ENCODE data around the gene CAMK4. TPM values are rescaled to one million over a fixed set of nuclear protein-coding genes. Genes with fewer than 3 reads are reported as not detected.

The CAMK4 gene
- total RNA-seq, 1 experiment from 2014 or later = 10.2 TPM

GRCh38 chr5:111337688-111338087 is 113.5 kb downstream of the CAMK4 start:
- ATAC-seq (no peak), DNase-seq (ENCODE audit: low read depth, low spot score) (no peak)
- ChIA-PET RAD21 (ENCODE audit: low non-redundant PET in 1 of 2, low total read pairs in 2 of 2, uncharacterized antibody in 2 of 2, unreplicated experiment in 2 of 2) (no interaction called here), POLR2A (no interaction called here), CTCF (no interaction called here)
- Histone ChIP-seq H3K36me3 (ENCODE audit: control insufficient read depth in 1 of 2, insufficient read depth in 2 of 2, low read length in 2 of 2) (no peaks in the 10 kb centered on the region), H3K9ac (ENCODE audit: low read length) (no peak overlapping the region), H3K79me2 (ENCODE audit: insufficient read depth, low read length) (no peaks in the 10 kb centered on the region; the same call in 1 of the 2 replicates), H4K20me1 (ENCODE audit: insufficient read depth) (no peaks in the 10 kb centered on the region; the same call in 1 of the 2 replicates), H3K4me2 (ENCODE audit: low read length) (no peak overlapping the region), H3K4me1 (ENCODE audit: control insufficient read depth in 1 of 2, insufficient read depth in 2 of 2, low read length in 2 of 2) (no peaks in the 10 kb centered on the region), H3K4me3 (replicated peaks in 1 of 2; ENCODE audit: low read depth in 1 of 2, low read length in 2 of 2) (no peak overlapping the region), H3K9me2 (ENCODE audit: insufficient read depth) (no peaks in the 10 kb centered on the region), H2AFZ (ENCODE audit: low read depth, low read length, poor library complexity, severe bottlenecking) (no peak overlapping the region), H3K27me3 (ENCODE audit: insufficient read depth, low read length) (no peaks in the 10 kb centered on the region), H3K9me3 (ENCODE audit: control insufficient read depth in 1 of 2, insufficient read depth in 1 of 2, low read depth in 1 of 2, low read length in 2 of 2) (no peaks in the 10 kb centered on the region), H3K27ac (ENCODE audit: low read depth, low read length) (no peak overlapping the region)
- TF ChIP-seq SIN3A (IDR thresholded peaks at IDR 0.05; ENCODE audit: low read depth) (no peak), RAD21 (IDR thresholded peaks at IDR 0.05; ENCODE audit: low read depth) (no peak), CBX3 (IDR thresholded peaks at IDR 0.05; ENCODE audit: low read depth) (no peak), REST (IDR thresholded peaks at IDR 0.05; ENCODE audit: low read depth) (no peak), POLR2AphosphoS5 (IDR thresholded peaks at IDR 0.05; ENCODE audit: low read depth, low read length) (no peak), CEBPB (IDR thresholded peaks at IDR 0.05; ENCODE audit: low read depth) (no peak), MAX (IDR thresholded peaks at IDR 0.05) (no peak), ZBTB33 (IDR thresholded peaks at IDR 0.05; ENCODE audit: extremely low read depth, insufficient replicate concordance, low read length) (no peak), YY1 (IDR thresholded peaks at IDR 0.05; ENCODE audit: extremely low read depth, insufficient replicate concordance, low read depth, low read length) (no peak), EGR1 (IDR thresholded peaks at IDR 0.05; ENCODE audit: low read depth) (no peak), FOSL1 (IDR thresholded peaks at IDR 0.05; ENCODE audit: low read depth) (no peak), ZFX (IDR thresholded peaks at IDR 0.05) (no peak), JUND (IDR thresholded peaks at IDR 0.05) (no peak), ATF3 (IDR thresholded peaks at IDR 0.05) (no peak), POLR2A (IDR thresholded peaks at IDR 0.05; ENCODE audit: borderline replicate concordance, extremely low read depth, insufficient read depth, insufficient read length) (no peak)
- intact Hi-C loops (cut with micrococcal nuclease) = no loop called here
- no TSS peak for BruUV-seq (replicated peaks)

All from HCT116 (cell line).